Endothelial cell of umbilical vein (primary cell): ENCODE results near the gene AMIGO1. TPM values are rescaled to one million over a fixed set of nuclear protein-coding genes. Genes with fewer than 3 reads are reported as not detected.

Source experiments
- BruUV-seq: library from RNA; stranded (reverse); fragments of 400-500 nt; replicated peaks from 2 replicates; lab custom pipeline; 2021; lab: Mats Ljungman, UMichigan
- CTCF ChIA-PET: fragments of 300-600, 350-600 bp; sonication (Branson Sonifier 250); formaldehyde crosslinking; loops from one replicate; lab custom pipeline; 2021; ENCODE audit warnings: antibody characterized with exemption, inconsistent platforms; lab: Charles Lee
- POLR2A ChIA-PET: fragments of 300-600, 350-600 bp; sonication (Branson Sonifier 250); formaldehyde crosslinking; loops from one replicate; lab custom pipeline; 2021; ENCODE audit warnings: antibody characterized with exemption, inconsistent platforms; lab: Charles Lee
- DNase-seq: peaks from one replicate; pipeline ENCODE4 v3.0.0-alpha.2; 2011; ENCODE audit warnings: low read depth, low spot score
- FAIRE-seq: peaks from 2 replicates; lab custom pipeline; 2011; peaks lifted over from hg19 to GRCh38; lab: Jason Lieb, UNC
- H2AFZ ChIP-seq: 2 replicates; pipeline ENCODE4 v1.6.0; 2012; ENCODE audit warnings: low read depth, low read length, control low read depth, inconsistent platforms
- H3K27ac ChIP-seq: 2 replicates; pipeline ENCODE4 v1.5.1; 2011; ENCODE audit warnings: low read depth, mild to moderate bottlenecking, control low read depth, low read length, moderate library complexity; ENCODE audit not compliant: insufficient read depth
- H3K27me3 ChIP-seq, 2 experiments: 2 replicates each; pipeline versions ENCODE4 v1.6.0 to v1.6.1; 2011; ENCODE audit warnings: low read length in 2 of 2, mixed read lengths in 1 of 2; ENCODE audit not compliant: control insufficient read depth in 2 of 2, insufficient read depth in 2 of 2
- H3K36me3 ChIP-seq, 2 experiments: 2 replicates in 1 of 2; 3 replicates in 1 of 2; pipeline ENCODE4 v1.5.1; 2011; ENCODE audit warnings: low read length in 2 of 2, mild to moderate bottlenecking in 1 of 2, moderate library complexity in 1 of 2; ENCODE audit not compliant: control insufficient read depth in 2 of 2, insufficient read depth in 2 of 2; ENCODE audit errors: extremely low read depth in 1 of 2
- H3K4me1 ChIP-seq: 3 replicates; pipeline ENCODE4 v1.5.1; 2011; ENCODE audit warnings: mild to moderate bottlenecking, low read length; ENCODE audit not compliant: control insufficient read depth, insufficient read depth; ENCODE audit errors: extremely low read depth
- H3K4me2 ChIP-seq: 2 replicates; pipeline ENCODE4 v1.6.1; 2011; ENCODE audit warnings: low read length, control low read depth, mixed read lengths; ENCODE audit not compliant: insufficient read depth
- H3K4me3 ChIP-seq, 3 experiments: fragments of 200-600 bp in 1 of 3; sonication (generic), shearing (Covaris generic) in 1 of 3; replicated peaks in 1 of 3; 2 replicates each; pipeline ENCODE4 v1.5.1; 2011 to 2016; ENCODE audit warnings: control low read depth in 3 of 3, low read length in 3 of 3, mild to moderate bottlenecking in 2 of 3, inconsistent platforms in 1 of 3, low read depth in 1 of 3, moderate library complexity in 1 of 3; ENCODE audit not compliant: insufficient read depth in 1 of 3
- H3K79me2 ChIP-seq: 2 replicates; pipeline ENCODE4 v1.6.0; 2012; ENCODE audit warnings: low read length, inconsistent platforms; ENCODE audit not compliant: control insufficient read depth, insufficient read depth
- H3K9ac ChIP-seq: replicated peaks from 2 replicates; pipeline ENCODE3; 2011; ENCODE audit warnings: low read length, control low read depth; ENCODE audit not compliant: insufficient read depth; ENCODE audit errors: extremely low read depth
- H3K9me1 ChIP-seq: replicated peaks from 3 replicates; pipeline ENCODE4 v1.6.0; 2011; ENCODE audit warnings: mild to moderate bottlenecking, low read length; ENCODE audit not compliant: control insufficient read depth, insufficient read depth; ENCODE audit errors: extremely low read depth
- H3K9me3 ChIP-seq: replicated peaks from 2 replicates; pipeline ENCODE4 v1.5.1; 2012; ENCODE audit warnings: low read length, inconsistent platforms; ENCODE audit not compliant: control insufficient read depth, insufficient read depth
- H4K20me1 ChIP-seq: replicated peaks from 2 replicates; pipeline ENCODE3; 2011; ENCODE audit warnings: mild to moderate bottlenecking, low read length; ENCODE audit not compliant: control insufficient read depth, insufficient read depth; ENCODE audit errors: extremely low read depth
- FOS ChIP-seq: IDR thresholded peaks from 2 replicates; pipeline ENCODE4 v1.6.1; 2011; ENCODE audit warnings: mild to moderate bottlenecking, low read length, moderate library complexity, borderline replicate concordance; ENCODE audit not compliant: insufficient read depth
- GATA2 ChIP-seq: IDR thresholded peaks from 2 replicates; pipeline ENCODE4 v1.7.0; 2011; ENCODE audit warnings: low read depth, mild to moderate bottlenecking, moderate library complexity, mixed read lengths, low read length; ENCODE audit not compliant: insufficient read length, insufficient read depth
- JUN ChIP-seq: IDR thresholded peaks from 2 replicates; pipeline ENCODE4 v1.6.1; 2011; ENCODE audit warnings: borderline replicate concordance, low read depth; ENCODE audit not compliant: insufficient read length, insufficient read depth
- MYC ChIP-seq: IDR thresholded peaks from one replicate; pipeline ENCODE4 v1.6.1; 2011; ENCODE audit warnings: mild to moderate bottlenecking, low read depth, low read length
- POLR2AphosphoS5 ChIP-seq: IDR thresholded peaks from 2 replicates; pipeline ENCODE4 v1.6.1; 2012; ENCODE audit warnings: low read depth, mild to moderate bottlenecking, control low read depth, low read length, moderate library complexity; ENCODE audit not compliant: insufficient read depth
- dilution Hi-C: fragments of 300-500 bp; cut with MboI; formaldehyde crosslinking; loops from one replicate; pipeline ENCODE4 v1.15.0; 2019; ENCODE audit warnings: low sequenced_read_pairs; ENCODE audit not compliant: extremely low pct_ligation_motif_present
- intact Hi-C: fragments of 100-400 bp; cut with micrococcal nuclease; formaldehyde crosslinking; loops from one replicate; pipeline ENCODE4 v1.10.0; 2022
- polyA plus RNA-seq, 4 experiments: library from polyadenylated mRNA; depleted of rRNA in 3 of 4; stranded (reverse) in 3 of 4; unstranded in 1 of 4; fragments of >200 nt; gene quantifications; 2 replicates each; pipeline versions ENCODE4 v1.2.1 to v1.2.3, GENCODE V29; 2011 to 2012; ENCODE audit warnings: missing spikeins in 1 of 4
- total RNA-seq: library from RNA; stranded (reverse); gene quantifications from 2 replicates; pipeline ENCODE4 v1.2.3, GENCODE V29; 2021
- TF ChIP-seq, protein P1 (sequence below), 2 donors: IDR thresholded peaks; 1 replicate in 1 of 2; 2 replicates in 1 of 2; pipeline ENCODE4 v1.5.1; 2011; ENCODE audit warnings: low read length in 2 of 2, mild to moderate bottlenecking in 2 of 2, moderate library complexity in 2 of 2, control low read depth in 1 of 2, inconsistent platforms in 1 of 2, low read depth in 1 of 2; ENCODE audit not compliant: insufficient read depth in 1 of 2; ENCODE audit errors: extremely low read depth in 1 of 2
- TF ChIP-seq, protein P2 (sequence below): IDR thresholded peaks from 2 replicates; pipeline ENCODE4 v1.6.1; 2011; ENCODE audit not compliant: insufficient read depth, insufficient read length

AMIGO1 gene
- total and polyA plus RNA-seq, 2 donors (not counting 3 experiments of a cell fraction or from before 2014, with no cell fraction given) = 0.80 to 0.88 TPM

DNA sequence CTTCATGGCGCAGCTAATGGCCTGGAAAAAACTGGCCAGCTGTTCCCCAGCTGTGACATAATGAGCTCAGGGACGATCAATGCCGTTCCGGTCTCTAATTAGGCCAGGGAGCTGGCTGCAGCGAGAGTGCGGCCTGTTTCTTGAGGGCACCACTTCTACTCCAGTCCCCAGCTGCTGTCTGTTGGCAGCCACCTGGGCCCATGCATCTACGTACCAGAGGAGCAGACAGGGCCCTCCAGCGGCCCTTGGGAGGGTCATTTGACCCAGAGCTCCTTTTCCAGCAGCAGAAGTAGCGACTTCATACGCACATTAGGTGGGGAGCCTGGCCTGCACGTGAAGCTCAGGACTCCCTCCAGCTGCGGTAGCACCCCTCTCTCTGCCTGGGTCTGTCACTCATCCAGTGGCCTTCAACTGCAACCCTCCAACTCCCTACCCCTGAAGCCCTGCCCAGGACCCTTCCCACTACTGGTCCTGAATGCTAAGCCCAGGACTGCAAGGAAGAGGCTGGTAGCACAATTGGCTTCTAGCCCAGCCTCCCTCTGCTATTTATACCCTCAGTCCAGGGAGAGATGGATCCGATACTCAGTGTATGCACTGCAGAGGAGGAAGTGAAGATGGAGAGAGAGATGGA, 21.0 kb upstream of the AMIGO1 start:
- Histone ChIP-seq H3K79me2 (no peaks in the 10 kb centered on the region), H3K36me3 (no peaks in the 10 kb centered on the region), H3K27me3 (peaks cover 2 to 10% of the 10 kb centered on the region in 2 experiments), H3K4me1 (peaks cover 4% of the 10 kb centered on the region), H3K9me1 (no peaks in the 10 kb centered on the region), H2AFZ (no peak overlapping the region), H3K9me3 (no peaks in the 10 kb centered on the region), H3K4me3 (no peak overlapping the region), H3K9ac (no peak overlapping the region), H3K4me2 (no peak overlapping the region), H4K20me1 (no peaks in the 10 kb centered on the region), H3K27ac (no peak overlapping the region)
- dilution Hi-C loops (no loop called here), intact Hi-C loops (no loop called here)
- POLR2A ChIA-PET = no interaction called here
- CTCF ChIA-PET = interaction anchor here (0.7 to 18.7 kb wide), 10 partner anchors 8 to 454 kb away, joined by 3 to 955 read pairs (median 4); partner anchors contain the start of genes AHCYL1, AMIGO1, CYB561D1 and SORT1
- TF ChIP-seq, protein P1, sequence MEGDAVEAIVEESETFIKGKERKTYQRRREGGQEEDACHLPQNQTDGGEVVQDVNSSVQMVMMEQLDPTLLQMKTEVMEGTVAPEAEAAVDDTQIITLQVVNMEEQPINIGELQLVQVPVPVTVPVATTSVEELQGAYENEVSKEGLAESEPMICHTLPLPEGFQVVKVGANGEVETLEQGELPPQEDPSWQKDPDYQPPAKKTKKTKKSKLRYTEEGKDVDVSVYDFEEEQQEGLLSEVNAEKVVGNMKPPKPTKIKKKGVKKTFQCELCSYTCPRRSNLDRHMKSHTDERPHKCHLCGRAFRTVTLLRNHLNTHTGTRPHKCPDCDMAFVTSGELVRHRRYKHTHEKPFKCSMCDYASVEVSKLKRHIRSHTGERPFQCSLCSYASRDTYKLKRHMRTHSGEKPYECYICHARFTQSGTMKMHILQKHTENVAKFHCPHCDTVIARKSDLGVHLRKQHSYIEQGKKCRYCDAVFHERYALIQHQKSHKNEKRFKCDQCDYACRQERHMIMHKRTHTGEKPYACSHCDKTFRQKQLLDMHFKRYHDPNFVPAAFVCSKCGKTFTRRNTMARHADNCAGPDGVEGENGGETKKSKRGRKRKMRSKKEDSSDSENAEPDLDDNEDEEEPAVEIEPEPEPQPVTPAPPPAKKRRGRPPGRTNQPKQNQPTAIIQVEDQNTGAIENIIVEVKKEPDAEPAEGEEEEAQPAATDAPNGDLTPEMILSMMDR (IDR thresholded peaks at IDR 0.05; ENCODE audit: extremely low read depth in 1 of 2, insufficient read depth in 1 of 2, low read depth in 1 of 2, low read length in 2 of 2) = no peak
- TF ChIP-seq MYC = no peak
- TF ChIP-seq FOS = no peak
- TF ChIP-seq JUN = no peak
- TF ChIP-seq, protein P2, sequence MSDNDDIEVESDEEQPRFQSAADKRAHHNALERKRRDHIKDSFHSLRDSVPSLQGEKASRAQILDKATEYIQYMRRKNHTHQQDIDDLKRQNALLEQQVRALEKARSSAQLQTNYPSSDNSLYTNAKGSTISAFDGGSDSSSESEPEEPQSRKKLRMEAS = no peak
- no peak for TF ChIP-seq GATA2
- TF ChIP-seq POLR2AphosphoS5 = no peak
- no TSS peak for BruUV-seq
- no peak for DNase-seq
- no peak for FAIRE-seq
